Fibroblast of lung (primary cell): Measurements from ENCODE around the gene MGLL.

Source experiments
- EZH2 ChIP-seq: IDR thresholded peaks from 2 replicates; pipeline ENCODE4 v1.5.1; 2012; ENCODE audit warnings: low read length, control low read depth, mild to moderate bottlenecking; ENCODE audit errors: missing control alignments
- TF ChIP-seq, protein P1 (sequence below), 2 donors: IDR thresholded peaks in 1 of 2; conservative IDR thresholded peaks in 1 of 2; 1 replicate in 1 of 2; 2 replicates in 1 of 2; pipeline ENCODE4 v1.5.1; 2011 to 2012; ENCODE audit warnings: low read length in 2 of 2, control low read depth in 1 of 2, inconsistent platforms in 1 of 2, low read depth in 1 of 2, mild to moderate bottlenecking in 1 of 2

DNA sequence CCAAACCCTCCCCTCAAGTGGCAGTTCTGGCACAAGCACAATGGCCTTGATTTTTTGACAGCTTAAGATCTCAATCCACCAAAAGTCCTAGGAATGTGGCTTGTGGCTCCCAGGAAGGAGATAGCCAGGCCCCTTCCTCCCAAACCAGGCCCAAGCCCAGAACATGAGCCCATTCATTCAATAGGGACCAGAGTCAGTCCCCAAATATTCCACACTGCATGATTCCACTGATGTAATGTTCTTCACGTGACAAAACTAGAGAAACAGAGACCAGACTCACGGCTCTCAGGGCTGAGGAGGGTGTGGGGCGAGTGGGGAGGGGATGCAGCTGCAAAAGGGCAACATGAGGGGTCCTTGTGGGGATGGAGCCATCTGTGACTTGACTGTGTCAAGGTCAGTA is 124.0 kb downstream of the MGLL start:
- TF ChIP-seq EZH2, result no peak
- TF ChIP-seq, protein P1, sequence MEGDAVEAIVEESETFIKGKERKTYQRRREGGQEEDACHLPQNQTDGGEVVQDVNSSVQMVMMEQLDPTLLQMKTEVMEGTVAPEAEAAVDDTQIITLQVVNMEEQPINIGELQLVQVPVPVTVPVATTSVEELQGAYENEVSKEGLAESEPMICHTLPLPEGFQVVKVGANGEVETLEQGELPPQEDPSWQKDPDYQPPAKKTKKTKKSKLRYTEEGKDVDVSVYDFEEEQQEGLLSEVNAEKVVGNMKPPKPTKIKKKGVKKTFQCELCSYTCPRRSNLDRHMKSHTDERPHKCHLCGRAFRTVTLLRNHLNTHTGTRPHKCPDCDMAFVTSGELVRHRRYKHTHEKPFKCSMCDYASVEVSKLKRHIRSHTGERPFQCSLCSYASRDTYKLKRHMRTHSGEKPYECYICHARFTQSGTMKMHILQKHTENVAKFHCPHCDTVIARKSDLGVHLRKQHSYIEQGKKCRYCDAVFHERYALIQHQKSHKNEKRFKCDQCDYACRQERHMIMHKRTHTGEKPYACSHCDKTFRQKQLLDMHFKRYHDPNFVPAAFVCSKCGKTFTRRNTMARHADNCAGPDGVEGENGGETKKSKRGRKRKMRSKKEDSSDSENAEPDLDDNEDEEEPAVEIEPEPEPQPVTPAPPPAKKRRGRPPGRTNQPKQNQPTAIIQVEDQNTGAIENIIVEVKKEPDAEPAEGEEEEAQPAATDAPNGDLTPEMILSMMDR (conservative IDR thresholded peaks at IDR 0.05 in 1 of 2, IDR thresholded peaks at IDR 0.05 in 1 of 2; ENCODE audit: low read depth in 1 of 2, low read length in 2 of 2), result no peak
